HCT116 (cell line): ENCODE measurements around the gene ENPP3. TPM values are rescaled to one million over a fixed set of nuclear protein-coding genes. Genes with fewer than 3 reads are reported as not detected.
A peak's percentile ranks its signal among the peaks of the same experiment; 100 is the strongest.

Experiments
- ATAC-seq: fragments of 200-7000 bp; cut with Tn5 transposase; 2 replicates; pipeline ENCODE4 v1.9.1; 2020; ENCODE audit warnings: mild to moderate bottlenecking, moderate library complexity
- BruUV-seq: library from RNA; stranded (reverse); fragments of 400-500 nt; replicated peaks from 2 replicates; lab custom pipeline; 2021; lab: Mats Ljungman, UMichigan
- CTCF ChIA-PET: fragments of 300-600 bp; sonication (Branson Sonifier 250); formaldehyde crosslinking; loops from one replicate; lab custom pipeline; 2021; ENCODE audit warnings: antibody characterized with exemption; lab: Charles Lee
- POLR2A ChIA-PET: fragments of 300-600, 350-600 bp; sonication (Branson Sonifier 250); formaldehyde crosslinking; loops from one replicate; lab custom pipeline; 2021; ENCODE audit warnings: antibody characterized with exemption; lab: Charles Lee
- RAD21 ChIA-PET, 2 experiments: fragments of 300-600 bp; sonication (Branson Sonifier 250); formaldehyde crosslinking; loops; one replicate each; lab custom pipeline; 2023; ENCODE audit warnings: low total read pairs in 2 of 2; ENCODE audit not compliant: uncharacterized antibody in 2 of 2, unreplicated experiment in 2 of 2, low non-redundant PET in 1 of 2; lab: Charles Lee
- DNase-seq: peaks from one replicate; pipeline ENCODE4 v3.0.0-alpha.2; 2010; ENCODE audit warnings: low read depth, low spot score
- H2AFZ ChIP-seq: fragments of 200-600 bp; shearing (Covaris generic), sonication (generic); 2 replicates; pipeline ENCODE4 v1.6.1; 2017; ENCODE audit warnings: low read depth, mixed run types, mixed read lengths, antibody characterized with exemption, low read length; ENCODE audit not compliant: poor library complexity, severe bottlenecking
- H3K27ac ChIP-seq: 2 replicates; pipeline ENCODE4 v1.5.1; 2012; ENCODE audit warnings: low read depth, low read length
- H3K27me3 ChIP-seq: fragments of 200-600 bp; sonication (generic); 2 replicates; pipeline ENCODE4 v1.6.1; 2016; ENCODE audit warnings: mixed run types, low read length, mixed read lengths; ENCODE audit not compliant: insufficient read depth
- H3K36me3 ChIP-seq, 2 experiments: fragments of 200-500 bp in 1 of 2; fragments of 200-600 bp in 1 of 2; sonication (Bioruptor generic) in 1 of 2; sonication (generic) in 1 of 2; 2 replicates each; pipeline versions ENCODE4 v1.5.1 to v1.6.1; 2014 to 2016; ENCODE audit warnings: low read length in 2 of 2, inconsistent platforms in 1 of 2, mixed read lengths in 1 of 2, mixed run types in 1 of 2; ENCODE audit not compliant: insufficient read depth in 2 of 2, control insufficient read depth in 1 of 2
- H3K4me1 ChIP-seq, 2 experiments: fragments of 200-600 bp in 1 of 2; sonication (generic) in 1 of 2; 2 replicates each; pipeline versions ENCODE4 v1.5.1 to v1.6.1; 2012 to 2017; ENCODE audit warnings: low read length in 2 of 2, inconsistent platforms in 1 of 2, mild to moderate bottlenecking in 1 of 2, mixed read lengths in 1 of 2, mixed run types in 1 of 2, moderate library complexity in 1 of 2; ENCODE audit not compliant: insufficient read depth in 2 of 2, control insufficient read depth in 1 of 2
- H3K4me2 ChIP-seq: fragments of 200-600 bp; sonication (generic); 2 replicates; pipeline ENCODE4 v1.6.1; 2017; ENCODE audit warnings: mixed run types, low read length, mixed read lengths
- H3K4me3 ChIP-seq, 2 experiments: fragments of 200-600 bp in 1 of 2; sonication (generic) in 1 of 2; replicated peaks in 1 of 2; 2 replicates each; pipeline ENCODE4 v1.5.1; 2011 to 2016; ENCODE audit warnings: low read length in 2 of 2, control low read depth in 1 of 2, low read depth in 1 of 2, mild to moderate bottlenecking in 1 of 2, mixed read lengths in 1 of 2, mixed run types in 1 of 2
- H3K79me2 ChIP-seq: fragments of 200-600 bp; sonication (generic); 2 replicates; pipeline ENCODE4 v1.6.1; 2017; ENCODE audit warnings: mild to moderate bottlenecking, mixed run types, low read length, moderate library complexity, mixed read lengths; ENCODE audit not compliant: insufficient read depth
- H3K9ac ChIP-seq: fragments of 200-600 bp; sonication (generic); 2 replicates; pipeline ENCODE4 v1.6.1; 2016; ENCODE audit warnings: low read length, mixed read lengths
- H3K9me2 ChIP-seq: fragments of 200-600 bp; sonication (generic), shearing (Covaris generic); 2 replicates; pipeline ENCODE4 v1.6.1; 2017; ENCODE audit warnings: mixed run types, mild to moderate bottlenecking, moderate library complexity; ENCODE audit not compliant: insufficient read depth
- H3K9me3 ChIP-seq, 2 experiments: fragments of 200-500 bp in 1 of 2; fragments of 200-600 bp in 1 of 2; sonication (Bioruptor generic) in 1 of 2; sonication (generic) in 1 of 2; 2 replicates each; pipeline ENCODE4 v1.6.1; 2014 to 2017; ENCODE audit warnings: low read length in 2 of 2, mixed read lengths in 2 of 2, inconsistent platforms in 1 of 2, low read depth in 1 of 2, mild to moderate bottlenecking in 1 of 2, mixed run types in 1 of 2, moderate library complexity in 1 of 2; ENCODE audit not compliant: control insufficient read depth in 1 of 2, insufficient read depth in 1 of 2
- H4K20me1 ChIP-seq: fragments of 200-600 bp; sonication (generic), shearing (Covaris generic); 2 replicates; pipeline ENCODE4 v1.6.1; 2017; ENCODE audit warnings: mixed run types, mild to moderate bottlenecking, moderate library complexity; ENCODE audit not compliant: insufficient read depth
- CBX3 ChIP-seq: IDR thresholded peaks from 2 replicates; pipeline ENCODE4 v1.6.1; 2012; ENCODE audit warnings: low read depth
- CEBPB ChIP-seq: IDR thresholded peaks from 2 replicates; pipeline ENCODE4 v1.6.1; 2012; ENCODE audit warnings: low read depth
- CTCF ChIP-seq, 3 experiments: fragments of 200-600 bp in 1 of 3; sonication (generic) in 1 of 3; IDR thresholded peaks in 2 of 3; conservative IDR thresholded peaks in 1 of 3; 2 replicates each; pipeline ENCODE4 v1.5.1; 2012 to 2017; ENCODE audit warnings: low read depth in 2 of 3, low read length in 2 of 3, antibody characterized with exemption in 1 of 3, borderline replicate concordance in 1 of 3, control low read depth in 1 of 3, mild to moderate bottlenecking in 1 of 3, mixed read lengths in 1 of 3, mixed run types in 1 of 3, moderate library complexity in 1 of 3; ENCODE audit not compliant: insufficient read depth in 1 of 3
- EGR1 ChIP-seq: IDR thresholded peaks from 2 replicates; pipeline ENCODE4 v1.6.1; 2012; ENCODE audit warnings: low read depth
- ELF1 ChIP-seq: IDR thresholded peaks from 2 replicates; pipeline ENCODE4 v1.6.1; 2012; ENCODE audit warnings: low read depth, borderline replicate concordance
- EZH2 ChIP-seq: fragments of 200-600 bp; sonication (generic); IDR thresholded peaks from 2 replicates; pipeline ENCODE4 v1.6.1; 2017; ENCODE audit warnings: antibody characterized with exemption, mixed run types
- EZH2phosphoT487 ChIP-seq: fragments of 200-600 bp; IDR thresholded peaks from 2 replicates; pipeline ENCODE4 v1.6.1; 2018; ENCODE audit warnings: antibody characterized with exemption, borderline replicate concordance
- FOSL1 ChIP-seq: IDR thresholded peaks from 2 replicates; pipeline ENCODE4 v1.6.1; 2012; ENCODE audit warnings: low read depth
- JUND ChIP-seq: IDR thresholded peaks from 2 replicates; pipeline ENCODE4 v1.6.1; 2012
- POLR2A ChIP-seq: IDR thresholded peaks from 2 replicates; pipeline ENCODE4 v1.7.0; 2011; ENCODE audit warnings: borderline replicate concordance; ENCODE audit not compliant: insufficient read depth, insufficient read length; ENCODE audit errors: extremely low read depth
- POLR2AphosphoS5 ChIP-seq: IDR thresholded peaks from 2 replicates; pipeline ENCODE4 v1.6.1; 2011; ENCODE audit warnings: mild to moderate bottlenecking, low read depth, low read length, moderate library complexity
- RAD21 ChIP-seq: IDR thresholded peaks from 2 replicates; pipeline ENCODE4 v1.6.1; 2012; ENCODE audit warnings: low read depth, mild to moderate bottlenecking
- REST ChIP-seq: IDR thresholded peaks from 2 replicates; pipeline ENCODE4 v1.6.1; 2012; ENCODE audit warnings: low read depth
- SIN3A ChIP-seq: IDR thresholded peaks from 2 replicates; pipeline ENCODE4 v1.6.1; 2012; ENCODE audit warnings: low read depth
- SP1 ChIP-seq: IDR thresholded peaks from 2 replicates; pipeline ENCODE4 v1.6.1; 2012; ENCODE audit warnings: low read depth
- SRF ChIP-seq: IDR thresholded peaks from 2 replicates; pipeline ENCODE4 v1.6.1; 2012; ENCODE audit warnings: low read depth
- TCF7L2 ChIP-seq: IDR thresholded peaks from 2 replicates; pipeline ENCODE4 v1.7.0; 2011; ENCODE audit warnings: borderline replicate concordance, inconsistent platforms; ENCODE audit not compliant: insufficient read depth, insufficient read length; ENCODE audit errors: extremely low read depth
- YY1 ChIP-seq: IDR thresholded peaks from 2 replicates; pipeline ENCODE4 v1.6.1; 2011; ENCODE audit warnings: low read length, low read depth, moderate library complexity, mild to moderate bottlenecking; ENCODE audit not compliant: insufficient replicate concordance; ENCODE audit errors: extremely low read depth
- ZFX ChIP-seq: fragments of 450-650 bp; IDR thresholded peaks from 2 replicates; pipeline ENCODE4 v1.6.1; 2017
- ZNF274 ChIP-seq: fragments of 200-500 bp; sonication (Bioruptor generic); IDR thresholded peaks from 2 replicates; pipeline ENCODE4 v1.6.1; 2014; ENCODE audit warnings: mild to moderate bottlenecking, low read depth, low read length, inconsistent platforms
- intact Hi-C: fragments of 100-400 bp; cut with micrococcal nuclease; formaldehyde crosslinking; loops from 2 replicates; pipeline ENCODE4 v1.10.0; 2022
- total RNA-seq: library from RNA; stranded (reverse); gene quantifications from one replicate; pipeline ENCODE4 v1.2.1, GENCODE V29; 2021; ENCODE audit not compliant: unreplicated experiment
- TF ChIP-seq, protein P1 (sequence below): IDR thresholded peaks from 2 replicates; pipeline ENCODE4 v1.6.1; 2012

ENPP3 gene
- total RNA-seq, 1 experiment from 2014 or later: 0.15 TPM

- intact Hi-C loops: loop anchor here (1.0 kb wide), 1 partner anchor 743 kb away; no protein-coding TSS in a partner anchor
- H3K27me3 ChIP-seq: no peaks in the 10 kb centered on the region
- no peaks in the 10 kb centered on the region for H3K9me3 ChIP-seq
- peak within 1 kb of the TSS; percentile 99 for H2AFZ ChIP-seq
- peak within 1 kb of the TSS; percentile 75 for H3K9ac ChIP-seq
- peak within 1 kb of the TSS; percentile 77 to 94 for H3K4me3 ChIP-seq
- POLR2A ChIA-PET: interaction anchor here (0.6 to 1.3 kb wide), 4 partner anchors 9 to 182 kb away, joined by 3 to 7 read pairs (median 4); no protein-coding TSS in a partner anchor
- DNase-seq: peak; percentile 92
- peaks cover 17% of the 10 kb centered on the region for H3K79me2 ChIP-seq
- no peaks in the 10 kb centered on the region for H4K20me1 ChIP-seq
- H3K36me3 ChIP-seq: peaks cover 0 to 18% of the 10 kb centered on the region in 2 experiments; a peak in 3 of 4 replicates
- H3K4me1 ChIP-seq: peaks cover 5 to 15% of the 10 kb centered on the region in 2 experiments
- H3K9me2 ChIP-seq: no peaks in the 10 kb centered on the region
- ATAC-seq: peak; percentile 96
- peak within 1 kb of the TSS; percentile 70 for H3K4me2 ChIP-seq
- CTCF ChIA-PET: interaction anchor here (0.7 to 2.5 kb wide), 19 partner anchors 9 to 1539 kb away, joined by 3 to 16 read pairs (median 4); partner anchors contain the start of gene ENPP3
- BruUV-seq: TSS peak; percentile 62
- RAD21 ChIA-PET: no interaction called here
- H3K27ac ChIP-seq: peak within 1 kb of the TSS; percentile 73
- 0 out of 2 replicates have a peak, but pooled peaks have one; percentile 31 for TF ChIP-seq EGR1
- TF ChIP-seq TCF7L2: peak; percentile 41
- no peak for TF ChIP-seq REST
- no peak for TF ChIP-seq JUND
- TF ChIP-seq CEBPB: peak; percentile 50; the same call in 1 of the 2 replicates
- no peak for TF ChIP-seq POLR2A
- TF ChIP-seq CBX3: peak; percentile 100
- peak; percentile 89 for TF ChIP-seq SP1
- TF ChIP-seq ELF1: peak; percentile 68
- TF ChIP-seq EZH2phosphoT487: no peak
- TF ChIP-seq POLR2AphosphoS5: peak; percentile 90
- no peak for TF ChIP-seq EZH2
- no peak for TF ChIP-seq ZNF274
- peak; percentile 86 for TF ChIP-seq RAD21
- peak; percentile 57; the same call in 1 of the 2 replicates for TF ChIP-seq ZFX
- TF ChIP-seq CTCF (IDR thresholded peaks at IDR 0.05 in 2 of 3, conservative IDR thresholded peaks at IDR 0.05 in 1 of 3; ENCODE audit: borderline replicate concordance in 1 of 3, insufficient read depth in 1 of 3, low read depth in 2 of 3, low read length in 2 of 3): peak; percentile 98 to 100 (median 98)
- TF ChIP-seq SRF: peak; percentile 93
- TF ChIP-seq, protein P1, sequence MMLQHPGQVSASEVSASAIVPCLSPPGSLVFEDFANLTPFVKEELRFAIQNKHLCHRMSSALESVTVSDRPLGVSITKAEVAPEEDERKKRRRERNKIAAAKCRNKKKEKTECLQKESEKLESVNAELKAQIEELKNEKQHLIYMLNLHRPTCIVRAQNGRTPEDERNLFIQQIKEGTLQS: no peak
- TF ChIP-seq FOSL1: no peak
- TF ChIP-seq YY1: peak; percentile 78
- peak; percentile 53; the same call in 1 of the 2 replicates for TF ChIP-seq SIN3A
These were observed 9.1 kb upstream of the ENPP3 start, which contains the start of gene MED23 for GRCh38 chr6:131627724-131628682. TSS of gene MED23 (minus strand) at chr6:131628242. CDS start at chr6:131628049, 193 bp downstream.
